HEK293 (cell line): ENCODE measurements around the gene TRMT1.

Experiments used
- CTCF ChIA-PET: fragments of 350-600 bp; formaldehyde crosslinking; extraction: SDS; loops from one replicate; lab custom pipeline; 2021; ENCODE audit warnings: antibody characterized with exemption; lab: Yijun Ruan, JAX
- POLR2A ChIA-PET: fragments of 300-600 bp; formaldehyde crosslinking; extraction: SDS; loops from one replicate; lab custom pipeline; 2020; ENCODE audit warnings: antibody characterized with exemption, inconsistent platforms; lab: Yijun Ruan, JAX
- H3K27ac ChIP-seq: fragments of 200-500 bp; sonication (Bioruptor generic); 2 replicates; pipeline ENCODE4 v1.5.1; 2014; ENCODE audit warnings: low read depth, low read length, control low read depth, inconsistent platforms; ENCODE audit errors: extremely low read depth
- H3K36me3 ChIP-seq, 2 experiments: fragments of 200-500 bp in 1 of 2; sonication (Bioruptor generic) in 1 of 2; 1 replicate in 1 of 2; 2 replicates in 1 of 2; pipeline ENCODE4 v1.5.1; 2014 to 2017; ENCODE audit warnings: inconsistent platforms in 2 of 2, low read length in 2 of 2; ENCODE audit not compliant: control insufficient read depth in 2 of 2, insufficient read depth in 1 of 2
- H3K4me1 ChIP-seq: fragments of 200-500 bp; sonication (Bioruptor generic); 2 replicates; pipeline ENCODE4 v1.5.1; 2014; ENCODE audit warnings: mild to moderate bottlenecking, low read length, inconsistent platforms; ENCODE audit not compliant: control insufficient read depth, insufficient read depth
- H3K4me3 ChIP-seq: 2 replicates; pipeline ENCODE4 v1.5.1; 2011; ENCODE audit warnings: low read depth, mild to moderate bottlenecking, control low read depth, low read length, moderate library complexity
- H3K9me3 ChIP-seq: fragments of 200-500 bp; sonication (Bioruptor generic); 2 replicates; pipeline ENCODE4 v1.5.1; 2014; ENCODE audit warnings: low read depth, low read length, inconsistent platforms; ENCODE audit not compliant: control insufficient read depth, insufficient read depth
- EGR2 ChIP-seq: fragments of 450-650 bp; formaldehyde crosslinking; IDR thresholded peaks from 2 replicates; pipeline ENCODE4 v1.5.1; 2016; ENCODE audit warnings: low read depth, missing biosample characterization, missing genetic modification characterization
- INSM2 ChIP-seq: fragments of 450-650 bp; formaldehyde crosslinking; IDR thresholded peaks from 2 replicates; pipeline ENCODE4 v1.5.1; 2016; ENCODE audit warnings: missing biosample characterization, missing genetic modification characterization
- KLF9 ChIP-seq: fragments of 450-650 bp; formaldehyde crosslinking; IDR thresholded peaks from 2 replicates; pipeline ENCODE4 v1.5.1; 2016; ENCODE audit warnings: missing biosample characterization, missing genetic modification characterization, low read depth
- SETDB1 ChIP-seq: IDR thresholded peaks from one replicate; pipeline ENCODE4 v1.6.1; 2017; ENCODE audit warnings: mild to moderate bottlenecking, low read length, moderate library complexity, mixed read lengths; ENCODE audit not compliant: insufficient read length
- ZBTB11 ChIP-seq: fragments of 450-650 bp; formaldehyde crosslinking; conservative IDR thresholded peaks from 2 replicates; pipeline ENCODE4 v1.5.1; 2016; ENCODE audit warnings: low read depth, missing biosample characterization, missing genetic modification characterization
- ZBTB6 ChIP-seq: fragments of 450-650 bp; formaldehyde crosslinking; IDR thresholded peaks from 2 replicates; pipeline ENCODE4 v1.5.1; 2017; ENCODE audit warnings: missing biosample characterization, missing genetic modification characterization
- ZFHX2 ChIP-seq: fragments of 450-650 bp; formaldehyde crosslinking; conservative IDR thresholded peaks from 2 replicates; pipeline ENCODE4 v1.5.1; 2016; ENCODE audit warnings: missing biosample characterization, missing genetic modification characterization
- ZNF132 ChIP-seq: fragments of 450-650 bp; formaldehyde crosslinking; IDR thresholded peaks from 2 replicates; pipeline ENCODE4 v1.5.1; 2017; ENCODE audit warnings: missing biosample characterization, missing genetic modification characterization, borderline replicate concordance
- ZNF157 ChIP-seq: fragments of 450-650 bp; formaldehyde crosslinking; IDR thresholded peaks from 2 replicates; pipeline ENCODE4 v1.5.1; 2016; ENCODE audit warnings: missing biosample characterization, missing genetic modification characterization
- ZNF18 ChIP-seq: fragments of 450-650 bp; formaldehyde crosslinking; IDR thresholded peaks from 2 replicates; pipeline ENCODE4 v1.5.1; 2016; ENCODE audit warnings: missing biosample characterization, missing genetic modification characterization
- ZNF2 ChIP-seq: fragments of 450-650 bp; formaldehyde crosslinking; IDR thresholded peaks from 2 replicates; pipeline ENCODE4 v1.5.1; 2016; ENCODE audit warnings: missing biosample characterization, missing genetic modification characterization
- ZNF292 ChIP-seq: fragments of 450-650 bp; formaldehyde crosslinking; IDR thresholded peaks from 2 replicates; pipeline ENCODE4 v1.5.1; 2016; ENCODE audit warnings: low read depth, missing biosample characterization, missing genetic modification characterization, borderline replicate concordance
- ZNF311 ChIP-seq: fragments of 450-650 bp; formaldehyde crosslinking; IDR thresholded peaks from 2 replicates; pipeline ENCODE4 v1.5.1; 2017; ENCODE audit warnings: missing biosample characterization, missing genetic modification characterization, borderline replicate concordance
- ZNF324 ChIP-seq: fragments of 450-650 bp; formaldehyde crosslinking; IDR thresholded peaks from 2 replicates; pipeline ENCODE4 v1.5.1; 2016; ENCODE audit warnings: missing biosample characterization, missing genetic modification characterization
- ZNF391 ChIP-seq: fragments of 450-650 bp; formaldehyde crosslinking; IDR thresholded peaks from 2 replicates; pipeline ENCODE4 v1.5.1; 2016; ENCODE audit warnings: low read depth, missing biosample characterization, missing genetic modification characterization, borderline replicate concordance
- ZNF404 ChIP-seq: fragments of 450-650 bp; formaldehyde crosslinking; IDR thresholded peaks from 2 replicates; pipeline ENCODE4 v1.5.1; 2017; ENCODE audit warnings: missing biosample characterization, missing genetic modification characterization
- ZNF529 ChIP-seq: fragments of 450-650 bp; formaldehyde crosslinking; IDR thresholded peaks from 2 replicates; pipeline ENCODE4 v1.5.1; 2017; ENCODE audit warnings: missing genetic modification characterization, missing biosample characterization; ENCODE audit not compliant: insufficient replicate concordance
- ZNF561 ChIP-seq: fragments of 450-650 bp; IDR thresholded peaks from 2 replicates; pipeline ENCODE4 v1.5.1; 2018; ENCODE audit warnings: missing biosample characterization, missing genetic modification characterization, borderline replicate concordance
- ZNF623 ChIP-seq: fragments of 450-650 bp; formaldehyde crosslinking; IDR thresholded peaks from 2 replicates; pipeline ENCODE4 v1.5.1; 2016; ENCODE audit warnings: missing biosample characterization, missing genetic modification characterization
- ZNF785 ChIP-seq: fragments of 450-650 bp; formaldehyde crosslinking; IDR thresholded peaks from 2 replicates; pipeline ENCODE4 v1.5.1; 2016; ENCODE audit warnings: missing biosample characterization, missing genetic modification characterization
- ZNF843 ChIP-seq: fragments of 450-650 bp; formaldehyde crosslinking; IDR thresholded peaks from 2 replicates; pipeline ENCODE4 v1.5.1; 2016; ENCODE audit warnings: missing biosample characterization, missing genetic modification characterization
- TF ChIP-seq, protein P1 (sequence below): IDR thresholded peaks from 2 replicates; pipeline ENCODE4 v1.6.1; 2011; ENCODE audit warnings: mild to moderate bottlenecking, low read depth, low read length, borderline replicate concordance

Gene TRMT1

DNA sequence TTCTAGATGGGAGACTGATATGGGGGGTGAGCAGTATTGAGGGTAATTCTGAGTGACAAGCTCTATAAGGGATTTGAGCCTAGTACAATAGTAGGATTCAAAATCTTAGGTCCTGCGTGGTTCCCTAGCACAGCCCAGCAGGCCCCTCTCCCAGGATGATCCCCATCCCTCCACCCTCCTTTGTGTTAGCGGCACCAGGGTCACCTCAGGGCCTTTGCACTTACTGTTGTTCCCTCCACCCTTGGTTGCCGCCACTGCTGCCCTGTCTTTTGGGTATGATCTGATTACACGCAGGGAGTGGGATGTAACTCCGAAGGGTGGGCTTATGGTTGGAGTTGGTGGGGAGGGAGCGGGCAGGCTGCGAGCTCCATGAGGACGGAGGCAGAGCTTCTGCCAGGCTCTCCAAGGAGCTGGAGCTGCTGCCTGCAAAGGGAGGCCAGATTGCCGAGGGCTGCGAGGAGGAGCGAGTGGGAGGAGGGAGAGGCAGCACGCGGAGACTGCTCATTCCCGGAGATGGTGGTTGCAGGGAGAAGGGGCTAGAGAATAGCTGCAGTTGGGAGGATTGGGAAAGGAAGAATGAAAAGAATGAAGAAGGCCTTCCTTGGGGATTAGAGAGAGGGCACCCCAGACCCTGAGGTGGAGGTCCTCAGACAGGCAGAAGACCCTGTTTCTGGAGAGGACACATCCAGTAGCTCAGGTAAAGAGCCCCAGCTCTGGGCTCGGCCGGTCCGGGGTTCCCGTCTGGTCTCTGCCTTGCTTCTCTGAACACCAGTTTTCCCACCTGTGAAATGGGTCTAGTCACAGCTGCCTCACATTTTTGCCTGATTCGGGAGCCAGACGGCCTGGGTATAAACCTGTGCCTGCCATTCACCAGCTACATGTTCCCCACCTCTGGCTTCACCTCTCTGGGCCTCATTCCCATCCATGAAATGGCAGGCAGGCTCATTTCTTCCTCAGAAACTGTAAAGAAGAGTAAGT is 6.7 kb upstream of the TRMT1 start:
- CTCF ChIA-PET = interaction anchor here (0.7 to 1.9 kb wide), 3 partner anchors 72 to 158 kb away, joined by 3 to 6 read pairs (median 3); no protein-coding TSS in a partner anchor
- Histone ChIP-seq H3K9me3 (no peaks in the 10 kb centered on the region), H3K4me1 (peaks cover 7% of the 10 kb centered on the region), H3K4me3 (no peak overlapping the region), H3K27ac (no peak overlapping the region)
- TF ChIP-seq ZNF157 (tag by site-specific recombination) = no peak
- TF ChIP-seq EGR2 (tag by site-specific recombination) = peak; percentile 55
- no peak for TF ChIP-seq ZNF311
- peak; percentile 57; the same call in 1 of the 2 replicates for TF ChIP-seq ZFHX2 (tag by site-specific recombination)
- TF ChIP-seq ZNF529 = no peak
- TF ChIP-seq ZNF324 (tag by site-specific recombination) = no peak
- peak; percentile 96 for TF ChIP-seq ZNF623 (tag by site-specific recombination)
- TF ChIP-seq, all 188 proteins: peak for 3
- POLR2A ChIA-PET = interaction anchor here (1.1 to 2.2 kb wide), 3 partner anchors 8 to 44 kb away, joined by 3 to 6 read pairs (median 4); no protein-coding TSS in a partner anchor
- peaks cover 4 to 61% of the 10 kb centered on the region in 2 experiments; a peak in 2 of 3 replicates for H3K36me3 ChIP-seq

GRCh38 chr19:13122275-13122878 is 5.8 kb upstream of the TRMT1 start:
- Histone ChIP-seq H3K4me1 (peaks cover 7% of the 10 kb centered on the region), H3K36me3 (peaks cover 4 to 57% of the 10 kb centered on the region in 2 experiments; a peak in 2 of 3 replicates), H3K27ac (no peak overlapping the region), H3K9me3 (no peaks in the 10 kb centered on the region), H3K4me3 (no peak overlapping the region)
- CTCF ChIA-PET = no interaction called here
- POLR2A ChIA-PET = interaction anchor here (1.1 to 1.5 kb wide), 2 partner anchors 9 to 45 kb away, joined by 3 to 4 read pairs; no protein-coding TSS in a partner anchor
- TF ChIP-seq ZBTB11 (tag by site-specific recombination) = no peak
- TF ChIP-seq, protein P1, sequence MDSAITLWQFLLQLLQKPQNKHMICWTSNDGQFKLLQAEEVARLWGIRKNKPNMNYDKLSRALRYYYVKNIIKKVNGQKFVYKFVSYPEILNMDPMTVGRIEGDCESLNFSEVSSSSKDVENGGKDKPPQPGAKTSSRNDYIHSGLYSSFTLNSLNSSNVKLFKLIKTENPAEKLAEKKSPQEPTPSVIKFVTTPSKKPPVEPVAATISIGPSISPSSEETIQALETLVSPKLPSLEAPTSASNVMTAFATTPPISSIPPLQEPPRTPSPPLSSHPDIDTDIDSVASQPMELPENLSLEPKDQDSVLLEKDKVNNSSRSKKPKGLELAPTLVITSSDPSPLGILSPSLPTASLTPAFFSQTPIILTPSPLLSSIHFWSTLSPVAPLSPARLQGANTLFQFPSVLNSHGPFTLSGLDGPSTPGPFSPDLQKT = no peak
- TF ChIP-seq ZNF2 (tag by site-specific recombination) = no peak
- TF ChIP-seq ZNF132 (tag by site-specific recombination) = no peak
- no peak for TF ChIP-seq ZNF404 (tag by site-specific recombination)
- TF ChIP-seq SETDB1 = no peak
- TF ChIP-seq ZBTB6 (tag by site-specific recombination) = no peak
- no peak for TF ChIP-seq ZNF843 (tag by site-specific recombination)
- TF ChIP-seq ZNF391 (tag by site-specific recombination) = no peak
- no peak for TF ChIP-seq ZNF785
- TF ChIP-seq KLF9 (tag by site-specific recombination) = no peak
- TF ChIP-seq ZNF18 (tag by site-specific recombination) = no peak
- no peak for TF ChIP-seq ZNF292
- no peak for TF ChIP-seq INSM2 (tag by site-specific recombination)
- no peak for TF ChIP-seq ZNF561 (tag by site-specific recombination)
